ENCODE results near the gene TMEM62. TPM values are rescaled to one million over a fixed set of nuclear protein-coding genes. Genes with fewer than 3 reads are reported as not detected.

The TMEM62 gene
- total RNA-seq, 1 experiment from 2014 or later = 7.2 TPM

GRCh38 chr15:43126356-43126755, 7.0 kb upstream of the TMEM62 start:
- WGBS (ENCODE audit: extremely low coverage, insufficient read length, low lambda C conversion rate) = no CpG with 5 or more reads among the region's 6 CpGs
- Histone ChIP-seq H3K56ac (ENCODE audit: insufficient read length, low read depth, low read length) (no peak overlapping the region), H3K14ac (ENCODE audit: insufficient read depth, low read length) (no peak overlapping the region), H2AFZ (ENCODE audit: low read length) (no peak overlapping the region), H3K4me1 (ENCODE audit: insufficient read depth, low read length) (no peaks in the 10 kb centered on the region), H2BK120ac (ENCODE audit: low read depth, low read length, poor library complexity, severe bottlenecking) (no peak overlapping the region), H3K9ac (ENCODE audit: extremely low read depth, insufficient read length, low read length) (no peak overlapping the region), H3K4me2 (ENCODE audit: insufficient read depth, insufficient read length, low read length) (no peak overlapping the region), H3K79me1 (ENCODE audit: insufficient read depth, low read depth, low read length, poor library complexity, severe bottlenecking) (no peaks in the 10 kb centered on the region), H2AK5ac (ENCODE audit: insufficient read length, low read length) (no peak overlapping the region), H3T11ph (ENCODE audit: low read length) (no peak overlapping the region), H3K23ac (ENCODE audit: insufficient read length, low read depth, low read length) (no peak overlapping the region), H2BK12ac (ENCODE audit: insufficient read length, low read depth, low read length) (no peak overlapping the region), H3K27me3 (ENCODE audit: insufficient read depth, low read length) (no peaks in the 10 kb centered on the region), H4K8ac (replicated peaks; ENCODE audit: insufficient read length, low read depth, low read length) (no peak overlapping the region), H4K91ac (ENCODE audit: insufficient read length, low read depth, low read length) (no peak overlapping the region), H2BK20ac (ENCODE audit: low read depth, low read length, poor library complexity, severe bottlenecking) (no peak overlapping the region), H3K23me2 (ENCODE audit: insufficient read length, low read depth, low read length, poor library complexity, severe bottlenecking) (no peaks in the 10 kb centered on the region), H3K4ac (ENCODE audit: low read depth, low read length) (no peak overlapping the region), H3K79me2 (ENCODE audit: insufficient read depth, low read length) (no peaks in the 10 kb centered on the region), H3K27ac (ENCODE audit: insufficient read length, low read depth, low read length) (no peak overlapping the region), H4K5ac (ENCODE audit: insufficient read length, low read depth, low read length) (no peak overlapping the region), H2BK5ac (ENCODE audit: insufficient read length, low read length) (no peak overlapping the region), H4K20me1 (ENCODE audit: control insufficient read depth, insufficient read depth, insufficient read length) (no peaks in the 10 kb centered on the region), H2BK15ac (ENCODE audit: low read depth, low read length) (no peak overlapping the region), H3K18ac (ENCODE audit: insufficient read length, low read depth, low read length) (no peak overlapping the region), H3K9me3 (ENCODE audit: control insufficient read depth, low read depth, low read length) (no peaks in the 10 kb centered on the region)
- Mint-ChIP-seq H3K27ac (no peak overlapping the region), H3K9me3 (peaks cover 9 to 16% of the 10 kb centered on the region in 2 experiments), H3K4me1 (peaks cover 8 to 11% of the 10 kb centered on the region in 2 experiments), H3K27me3 (ENCODE audit: low read depth) (peaks cover 31% of the 10 kb centered on the region), H3K4me3 (no peak overlapping the region), H3K36me3 (ENCODE audit: insufficient read depth in 1 of 3, low read depth in 3 of 3) (no peaks in the 10 kb centered on the region)
- no peak for TF ChIP-seq CTCF (conservative IDR thresholded peaks at IDR 0.05)
- DNase-seq = no peak

All from H9 (cell line).